ENCODE data around the gene L3MBTL2. TPM values are rescaled to one million over a fixed set of nuclear protein-coding genes. Genes with fewer than 3 reads are reported as not detected.

L3MBTL2 gene
- total RNA-seq (2013), result 18.6 TPM
- polyA plus RNA-seq, result 10 to 100 TPM; 13.6 to 15.2 (median 14.0) TPM
- 12.9 and 20.9 TPM in 2 replicates for polyA minus RNA-seq
- 2.6 to 21.4 (median 13.9) reads per million in 11 experiments for total RNA-seq

DNA sequence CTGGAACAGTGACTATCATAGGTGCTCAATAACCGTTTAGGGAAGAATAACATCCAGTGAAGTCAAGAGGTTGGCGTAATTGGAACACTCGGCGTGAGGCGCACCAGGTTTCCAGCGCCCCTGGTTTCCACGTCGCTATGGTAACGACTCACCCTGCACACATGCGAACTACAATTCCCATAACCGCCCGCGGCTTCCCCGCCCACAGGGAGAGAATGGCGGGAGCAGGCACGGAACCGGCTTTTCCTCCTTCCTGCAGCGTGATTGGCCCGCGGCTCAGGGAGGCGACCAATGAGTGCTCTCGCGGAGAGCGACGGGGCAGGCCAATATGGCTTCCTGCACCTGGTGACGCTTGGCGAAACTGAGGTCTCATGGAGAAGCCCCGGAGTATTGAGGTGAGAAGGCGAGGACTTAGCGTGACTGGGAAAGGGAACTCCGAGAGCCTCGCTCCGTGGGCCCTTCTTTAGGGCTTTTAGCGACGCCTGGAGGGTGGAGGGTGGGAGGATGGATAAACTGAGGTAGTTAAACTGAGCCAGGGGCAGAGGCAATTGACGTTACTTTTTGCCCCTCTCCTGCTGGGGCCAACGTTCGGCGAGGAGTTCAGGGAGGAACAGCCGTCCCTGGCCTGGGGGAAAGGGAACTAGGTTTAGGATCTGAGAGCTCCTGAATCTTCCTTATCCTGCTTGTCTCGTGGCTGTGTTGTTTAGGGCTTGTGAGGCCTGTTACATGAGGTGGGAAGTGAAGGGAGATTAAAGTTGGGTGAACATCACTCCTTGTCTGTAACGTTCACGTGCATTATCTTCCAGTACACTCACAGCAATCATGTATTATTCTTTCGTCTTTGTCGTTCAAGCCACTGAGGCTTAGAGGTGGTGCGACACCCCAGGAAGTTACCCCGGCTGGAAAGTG lies at the start of gene L3MBTL2:
Gene L3MBTL2, plus strand, starts transcription at position 321 of the 909 bp plus-strand sequence. Its CDS starts 51 bp downstream, at position 372.
- Histone ChIP-seq H3K4me2 (replicated peaks; ENCODE audit: extremely low read depth, low read length, poor library complexity, severe bottlenecking) (peak within 1 kb of the TSS; percentile 96), H3K9me3 (replicated peaks in 1 of 2; ENCODE audit: control insufficient read depth in 1 of 2, insufficient read depth in 1 of 2, low read length in 2 of 2) (no peaks in the 10 kb centered on the region), H3K4me1 (ENCODE audit: control insufficient read depth in 1 of 2, insufficient read depth in 2 of 2, low read length in 2 of 2) (peaks cover 20 to 22% of the 10 kb centered on the region in 2 donors), H3K79me2 (ENCODE audit: insufficient read depth, low read length) (peaks cover 37% of the 10 kb centered on the region), H2AFZ (ENCODE audit: insufficient read depth, low read depth, low read length, poor library complexity, severe bottlenecking) (peak within 1 kb of the TSS; percentile 90), H3K27ac (ENCODE audit: low read depth in 1 of 2, low read length in 2 of 2) (peak within 1 kb of the TSS; percentile 58 to 92), H3K27me3 (ENCODE audit: control insufficient read depth in 2 of 2, insufficient read depth in 2 of 2, low read length in 2 of 2) (no peaks in the 10 kb centered on the region), H4K20me1 (ENCODE audit: insufficient read depth, low read length) (no peaks in the 10 kb centered on the region), H3K4me3 (replicated peaks in 1 of 3; ENCODE audit: low read depth in 2 of 3, low read length in 3 of 3) (peak within 1 kb of the TSS; percentile 73 to 97 (median 90)), H3K36me3 (replicated peaks in 1 of 2; ENCODE audit: control insufficient read depth in 1 of 2, insufficient read depth in 2 of 2, low read length in 2 of 2) (peaks cover 0 to 12% of the 10 kb centered on the region in 2 donors), H3K9ac (ENCODE audit: insufficient read depth, low read length, poor library complexity, severe bottlenecking) (peak within 1 kb of the TSS; percentile 77)
- intact Hi-C loops (cut with micrococcal nuclease), result loop anchor here (10.0 kb wide), 2 partner anchors 80 to 250 kb away; partner anchors contain the start of genes RANGAP1 (in 1 of the 2) and RBX1 (in 1 of the 2)
- DNase-seq, result peak; percentile 87 to 97 (median 95)
- no peaks in the 10 kb centered on the region for H3K9me3 Mint-ChIP-seq
- peaks cover 0 to 2% (median 1%) of the 10 kb centered on the region in 3 donors for H3K27me3 Mint-ChIP-seq (ENCODE audit: low read depth in 3 of 3)
- peaks cover 23% of the 10 kb centered on the region for H3K4me1 Mint-ChIP-seq
- WGBS (ENCODE audit: insufficient coverage), result under 1% methylated on average over 38 of the region's 47 CpGs
- peaks cover 11 to 24% of the 10 kb centered on the region in 2 donors for H3K36me3 Mint-ChIP-seq
- peak within 1 kb of the TSS; percentile 96 to 98 for H3K4me3 Mint-ChIP-seq
- peak within 1 kb of the TSS; percentile 90 to 97 (median 95) for H3K27ac Mint-ChIP-seq
- TF ChIP-seq, protein P1, sequence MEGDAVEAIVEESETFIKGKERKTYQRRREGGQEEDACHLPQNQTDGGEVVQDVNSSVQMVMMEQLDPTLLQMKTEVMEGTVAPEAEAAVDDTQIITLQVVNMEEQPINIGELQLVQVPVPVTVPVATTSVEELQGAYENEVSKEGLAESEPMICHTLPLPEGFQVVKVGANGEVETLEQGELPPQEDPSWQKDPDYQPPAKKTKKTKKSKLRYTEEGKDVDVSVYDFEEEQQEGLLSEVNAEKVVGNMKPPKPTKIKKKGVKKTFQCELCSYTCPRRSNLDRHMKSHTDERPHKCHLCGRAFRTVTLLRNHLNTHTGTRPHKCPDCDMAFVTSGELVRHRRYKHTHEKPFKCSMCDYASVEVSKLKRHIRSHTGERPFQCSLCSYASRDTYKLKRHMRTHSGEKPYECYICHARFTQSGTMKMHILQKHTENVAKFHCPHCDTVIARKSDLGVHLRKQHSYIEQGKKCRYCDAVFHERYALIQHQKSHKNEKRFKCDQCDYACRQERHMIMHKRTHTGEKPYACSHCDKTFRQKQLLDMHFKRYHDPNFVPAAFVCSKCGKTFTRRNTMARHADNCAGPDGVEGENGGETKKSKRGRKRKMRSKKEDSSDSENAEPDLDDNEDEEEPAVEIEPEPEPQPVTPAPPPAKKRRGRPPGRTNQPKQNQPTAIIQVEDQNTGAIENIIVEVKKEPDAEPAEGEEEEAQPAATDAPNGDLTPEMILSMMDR (IDR thresholded peaks at IDR 0.05), result no peak

- intact Hi-C loops (cut with micrococcal nuclease), result loop anchor here in 1 of 2 donors (10.0 kb wide), 1 partner anchor 312 kb away; no protein-coding TSS in a partner anchor
- H3K9me3 ChIP-seq (replicated peaks in 1 of 2; ENCODE audit: control insufficient read depth in 1 of 2, insufficient read depth in 1 of 2, low read length in 2 of 2), result no peaks in the 10 kb centered on the region
- Mint-ChIP-seq H3K27me3 (ENCODE audit: low read depth in 3 of 3) (no peaks in the 10 kb centered on the region), H3K9me3 (peaks cover 0 to 4% (median 0%) of the 10 kb centered on the region in 7 donors), H3K4me3 (no peak overlapping the region), H3K27ac (peak overlapping the region in 1 of 7 donors; percentile 37), H3K4me1 (no peaks in the 10 kb centered on the region), H3K36me3 (peaks cover 86 to 97% of the 10 kb centered on the region in 2 donors)
- H3K4me1 ChIP-seq (ENCODE audit: control insufficient read depth in 1 of 2, insufficient read depth in 2 of 2, low read length in 2 of 2), result no peaks in the 10 kb centered on the region
- peaks cover 99 to 100% of the 10 kb centered on the region in 2 donors for H3K36me3 ChIP-seq (replicated peaks in 1 of 2; ENCODE audit: control insufficient read depth in 1 of 2, insufficient read depth in 2 of 2, low read length in 2 of 2)
- no peak overlapping the region for H3K9ac ChIP-seq (ENCODE audit: insufficient read depth, low read length, poor library complexity, severe bottlenecking)
- DNase-seq, result no peak
- no peak overlapping the region for H3K4me3 ChIP-seq (replicated peaks in 1 of 3; ENCODE audit: low read depth in 2 of 3, low read length in 3 of 3)
- peaks cover 100% of the 10 kb centered on the region for H4K20me1 ChIP-seq (ENCODE audit: insufficient read depth, low read length)
- H3K4me2 ChIP-seq (replicated peaks; ENCODE audit: extremely low read depth, low read length, poor library complexity, severe bottlenecking), result no peak overlapping the region
- no peaks in the 10 kb centered on the region for H3K27me3 ChIP-seq (ENCODE audit: control insufficient read depth in 2 of 2, insufficient read depth in 2 of 2, low read length in 2 of 2)
- 89% methylated on average over 2 of the region's 4 CpGs for WGBS (ENCODE audit: insufficient coverage)
- H3K79me2 ChIP-seq (ENCODE audit: insufficient read depth, low read length), result peaks cover 11% of the 10 kb centered on the region
- peak overlapping the region in 1 of 2 donors; percentile 3 for H3K27ac ChIP-seq (ENCODE audit: low read depth in 1 of 2, low read length in 2 of 2)
- no peak overlapping the region for H2AFZ ChIP-seq (ENCODE audit: insufficient read depth, low read depth, low read length, poor library complexity, severe bottlenecking)
- TF ChIP-seq, protein P1 (IDR thresholded peaks at IDR 0.05), result no peak
Observed at GRCh38 chr22:41157083-41157482, 48.0 kb upstream of the L3MBTL2 start.

All from CD14-positive monocyte (primary cell).